GM19351 (cell line): ENCODE results near the gene CCL17.
A peak's percentile ranks its signal among the peaks of the same experiment; 100 is the strongest.

Experiments
- ATAC-seq: cut with Tn5 transposase; IDR thresholded peaks from one replicate; pipeline ENCODE4 v1.9.1; 2021; ENCODE audit warnings: mild to moderate bottlenecking, moderate library complexity; ENCODE audit not compliant: unreplicated experiment

Gene CCL17

DNA sequence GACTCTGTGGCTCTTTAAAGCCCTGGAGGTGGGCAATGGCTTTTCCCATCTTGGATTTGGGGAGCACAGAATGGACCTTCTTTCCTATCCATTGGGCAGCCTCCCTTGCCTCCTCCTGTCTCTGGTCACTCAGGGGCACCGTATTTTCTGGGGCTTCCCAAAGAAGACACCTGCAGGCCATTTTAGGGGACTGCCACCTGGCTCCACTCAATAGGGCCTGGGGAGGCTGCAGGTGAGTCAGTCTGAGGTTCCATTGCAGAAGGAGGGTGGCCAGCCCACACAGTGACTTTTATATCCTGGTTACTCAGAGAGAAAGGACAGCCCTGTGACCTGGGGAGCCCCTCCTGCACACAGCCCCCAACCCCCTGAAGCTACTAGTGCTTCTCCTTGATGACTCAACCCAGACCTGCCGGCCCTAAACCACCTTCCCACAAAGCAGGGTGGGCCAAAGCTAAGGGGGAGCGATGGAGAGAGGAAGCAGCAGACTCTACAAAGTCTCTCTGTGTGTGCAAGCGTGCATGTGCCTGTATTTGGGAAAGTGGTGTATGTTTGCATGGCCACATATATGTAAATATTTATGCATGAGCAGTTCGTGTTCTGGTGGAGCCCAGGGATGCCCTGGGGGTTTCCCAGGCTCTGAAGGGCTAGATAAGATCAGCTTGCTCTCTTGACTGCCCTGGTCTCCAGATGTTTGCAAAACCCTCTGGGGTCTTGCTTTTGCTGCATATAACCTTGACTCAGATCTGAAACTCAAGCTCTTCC is 27.3 kb upstream of the CCL17 start:
- peak; percentile 74 for ATAC-seq

- ATAC-seq, result no peak
These were observed 25.0 kb upstream of the CCL17 start for GRCh38 chr16:57379579-57379978.

DNA sequence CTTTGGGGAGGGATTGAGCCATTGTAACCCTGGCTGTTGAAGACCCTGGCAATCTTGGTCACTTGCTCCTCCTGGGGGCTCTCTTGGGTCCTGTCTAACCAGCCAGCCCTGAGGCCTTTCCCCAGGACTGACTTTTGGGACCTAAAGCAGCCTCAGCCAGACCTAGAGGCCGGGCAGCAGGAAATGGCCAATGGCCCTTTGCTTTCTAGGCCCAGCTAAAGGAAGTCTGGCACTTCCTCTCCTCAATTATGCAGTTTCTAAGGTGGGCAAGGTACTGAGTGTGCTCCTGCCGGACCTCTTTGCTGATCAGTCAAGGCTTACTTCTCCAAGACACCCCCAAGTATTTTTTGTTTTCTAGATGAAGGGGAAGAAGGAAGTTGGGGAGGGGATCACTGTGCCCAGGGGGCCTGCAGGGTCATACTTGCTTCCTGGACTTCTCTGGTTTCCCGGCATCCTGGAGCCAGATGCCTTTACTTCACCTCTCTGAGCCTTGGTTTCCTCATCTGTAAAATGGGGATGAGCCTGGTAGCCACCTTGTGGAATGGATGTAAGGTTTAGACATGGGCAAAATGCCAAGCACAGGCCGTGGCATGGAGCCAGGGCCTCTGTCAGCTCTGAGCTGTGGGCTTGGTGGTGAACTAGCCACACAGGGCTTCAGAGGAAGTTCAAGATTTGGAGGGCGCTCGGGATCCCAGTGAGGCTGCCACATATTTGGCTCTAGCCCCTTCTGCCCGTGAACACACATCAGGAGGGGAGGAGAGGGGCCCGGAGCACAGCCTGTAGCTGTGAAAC is 23.7 kb upstream of the CCL17 start:
- no peak for ATAC-seq

- ATAC-seq, result no peak
These were observed 22.6 kb upstream of the CCL17 start for GRCh38 chr16:57381791-57382534.

DNA sequence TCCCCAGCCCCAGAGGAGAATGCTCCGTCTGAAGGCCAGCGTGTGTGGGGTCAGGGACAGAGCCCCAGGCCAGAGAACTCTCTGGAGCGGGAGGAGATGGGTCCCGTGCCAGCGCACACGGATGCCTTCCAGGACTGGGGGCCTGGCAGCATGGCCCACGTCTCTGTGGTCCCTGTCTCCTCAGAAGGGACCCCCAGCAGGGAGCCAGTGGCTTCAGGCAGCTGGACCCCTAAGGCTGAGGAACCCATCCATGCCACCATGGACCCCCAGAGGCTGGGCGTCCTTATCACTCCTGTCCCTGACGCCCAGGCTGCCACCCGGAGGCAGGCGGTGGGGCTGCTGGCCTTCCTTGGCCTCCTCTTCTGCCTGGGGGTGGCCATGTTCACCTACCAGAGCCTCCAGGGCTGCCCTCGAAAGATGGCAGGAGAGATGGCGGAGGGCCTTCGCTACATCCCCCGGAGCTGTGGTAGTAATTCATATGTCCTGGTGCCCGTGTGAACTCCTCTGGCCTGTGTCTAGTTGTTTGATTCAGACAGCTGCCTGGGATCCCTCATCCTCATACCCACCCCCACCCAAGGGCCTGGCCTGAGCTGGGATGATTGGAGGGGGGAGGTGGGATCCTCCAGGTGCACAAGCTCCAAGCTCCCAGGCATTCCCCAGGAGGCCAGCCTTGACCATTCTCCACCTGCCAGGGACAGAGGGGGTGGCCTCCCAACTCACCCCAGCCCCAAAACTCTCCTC is 21.9 kb upstream of the CCL17 start:
- ATAC-seq, result no peak

GRCh38 chr16:57383276-57384247 is 21.0 kb upstream of the CCL17 start:
- ATAC-seq, result no peak

GRCh38 chr16:57384248-57385070 is 20.1 kb upstream of the CCL17 start:
- ATAC-seq, result no peak

DNA sequence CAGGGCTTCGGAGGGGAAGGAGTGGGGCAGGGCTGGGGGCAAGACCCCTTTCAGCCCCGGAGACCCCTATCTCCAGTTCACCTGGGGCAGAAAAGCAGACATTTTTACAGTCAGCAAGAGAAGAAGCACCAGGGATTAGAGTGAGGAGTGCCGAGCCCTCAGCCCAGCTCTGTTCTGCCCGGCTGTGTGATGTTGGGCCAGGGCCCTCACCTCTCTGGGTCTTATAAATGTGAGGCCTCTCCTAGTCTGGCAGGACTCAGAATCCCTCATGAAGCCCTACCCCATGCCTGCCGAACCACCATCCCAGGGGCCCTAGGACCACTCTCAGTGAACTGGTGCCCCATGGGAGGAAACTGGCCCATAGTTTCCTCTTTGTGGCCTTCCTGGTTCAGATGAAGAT is 19.5 kb upstream of the CCL17 start:
- no peak for ATAC-seq

GRCh38 chr16:57386381-57386951 is 18.1 kb upstream of the CCL17 start:
- no peak for ATAC-seq

GRCh38 chr16:57387598-57388354 is 16.8 kb upstream of the CCL17 start:
- ATAC-seq, result peak; percentile 44

DNA sequence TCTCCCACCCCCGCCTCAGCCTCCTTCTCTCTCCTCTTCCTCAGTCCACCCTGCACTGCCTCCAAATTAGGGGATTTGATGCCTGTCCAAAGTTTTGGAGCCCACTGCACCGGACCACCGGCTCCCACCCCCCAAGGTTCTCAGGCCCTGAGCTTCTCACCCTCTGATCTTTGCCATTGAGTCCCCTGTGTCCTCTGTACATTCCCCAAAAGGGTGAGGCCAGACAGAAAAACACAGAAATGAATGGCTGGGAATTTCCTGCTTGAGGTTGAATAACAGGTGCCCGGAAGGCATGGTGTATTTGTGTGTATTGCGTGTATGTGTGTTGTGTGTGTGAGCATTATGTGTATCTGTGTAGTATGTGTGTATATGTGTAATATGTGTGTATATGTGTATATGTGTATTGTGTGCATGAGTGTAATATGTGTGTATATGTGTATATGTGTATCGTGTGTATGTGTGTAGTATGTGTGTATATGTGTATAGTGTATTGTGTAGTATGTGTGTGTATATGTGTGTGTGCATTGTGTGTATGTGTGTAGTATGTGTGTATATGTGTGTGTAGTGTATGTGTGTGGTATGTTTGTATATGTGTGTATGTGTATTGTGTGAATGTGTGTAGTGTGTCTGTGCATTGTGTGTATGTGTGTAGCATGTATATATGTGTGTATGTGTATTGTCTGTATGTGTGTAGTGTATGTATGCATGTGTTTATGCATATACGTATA is 16.0 kb upstream of the CCL17 start:
- ATAC-seq, result peak; percentile 42

DNA sequence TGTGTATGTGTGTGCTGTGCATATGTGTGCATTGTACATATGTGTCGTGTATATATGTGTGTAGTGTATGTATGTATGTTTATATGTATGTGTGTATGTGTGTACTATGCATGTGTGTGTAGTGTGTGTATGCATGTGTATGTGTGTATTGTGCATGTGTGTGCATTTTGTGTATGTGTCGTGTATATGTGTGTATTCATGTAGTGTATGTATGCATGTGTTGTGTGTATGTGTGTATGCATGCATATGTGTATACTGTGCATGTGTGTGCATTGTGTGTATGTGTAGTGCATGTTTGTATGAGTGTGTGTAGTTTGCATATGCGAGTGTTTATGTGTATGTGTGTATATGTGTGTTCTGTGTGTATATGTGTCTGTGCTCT is 15.5 kb upstream of the CCL17 start:
- no peak for ATAC-seq

DNA sequence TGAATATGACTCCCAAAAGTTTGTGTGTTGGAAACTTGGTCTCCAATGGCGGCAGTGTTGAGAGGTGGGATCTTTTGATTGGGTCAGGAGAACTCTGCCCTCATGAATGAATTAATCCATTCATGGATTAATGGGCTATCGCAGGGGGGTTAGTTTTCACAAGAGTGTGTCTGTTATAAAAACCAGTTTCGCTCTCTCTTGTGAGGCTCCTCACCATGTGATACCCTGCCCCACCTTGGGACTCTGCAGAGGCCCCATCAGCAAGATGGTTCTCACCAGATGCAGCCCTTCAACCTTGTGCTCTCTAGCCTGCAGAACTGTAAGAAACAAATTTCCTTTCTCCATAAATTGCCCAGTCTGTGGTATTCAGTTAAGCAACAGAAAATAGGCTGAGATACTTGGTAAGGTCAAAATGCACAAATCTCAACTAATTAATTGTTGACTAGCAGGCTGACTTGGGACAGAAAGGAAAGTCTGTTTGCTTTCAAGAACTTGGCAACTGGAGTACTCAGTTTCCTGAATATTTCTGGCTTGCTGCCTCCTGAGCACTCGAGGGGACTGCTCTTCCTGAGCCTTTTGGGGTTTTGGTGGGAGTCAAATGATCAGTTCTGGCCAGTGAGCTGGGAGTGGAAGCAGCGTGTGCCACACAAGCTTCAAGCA is 13.8 kb upstream of the CCL17 start:
- ATAC-seq, result no peak

- ATAC-seq, result no peak
These were observed 13.3 kb upstream of the CCL17 start for GRCh38 chr16:57391300-57391699.

DNA sequence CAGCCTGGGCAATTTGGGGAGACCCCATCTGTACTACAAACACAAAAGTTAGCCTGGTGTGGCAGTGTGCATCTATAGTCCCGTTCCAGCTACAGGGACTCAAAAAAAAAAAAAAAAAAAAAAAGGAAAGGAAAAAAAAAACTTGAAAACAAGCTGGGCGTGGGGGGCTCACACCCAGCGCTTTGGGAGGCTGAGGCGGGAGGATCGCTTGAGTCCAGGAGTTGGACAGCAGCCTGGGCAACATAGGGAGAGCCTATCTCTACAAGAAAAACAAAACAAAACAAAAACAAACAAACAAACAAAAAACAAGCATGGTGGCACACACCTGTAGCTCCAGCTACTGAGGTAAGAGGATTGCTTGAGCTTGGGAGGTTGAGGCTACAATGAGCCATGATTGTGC is 12.9 kb upstream of the CCL17 start:
- ATAC-seq, result no peak

DNA sequence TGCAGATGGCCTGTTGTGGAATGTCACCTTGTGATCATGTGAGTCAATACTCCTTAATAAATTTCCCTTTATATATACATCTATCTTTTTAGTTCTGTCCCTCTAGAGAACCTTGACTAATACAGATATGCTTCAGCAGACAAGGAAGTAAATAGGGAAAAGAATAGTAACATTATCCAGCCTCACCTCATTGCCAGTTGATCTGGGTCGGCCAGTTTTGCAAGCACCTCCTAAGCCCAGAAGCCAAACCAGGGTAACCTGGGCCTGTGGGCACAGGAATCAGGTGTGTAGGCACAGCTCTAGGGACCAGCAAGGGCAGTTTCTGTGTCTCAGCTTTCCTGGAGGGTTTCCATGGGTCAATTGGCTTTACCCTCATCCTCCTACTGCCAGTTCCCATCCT is 11.9 kb upstream of the CCL17 start:
- no peak for ATAC-seq

GRCh38 chr16:57394444-57394843 is 10.1 kb upstream of the CCL17 start:
- no peak for ATAC-seq
